HG03064 (cell line): ENCODE measurements around the gene OR4N2.
"Not testable (repeated sequence)": the region's sequence is repeated elsewhere in the genome, so short reads cannot be mapped to it uniquely, and the experiment has no call there.

ENCODE experiments used
- ATAC-seq: cut with Tn5 transposase; IDR thresholded peaks from one replicate; pipeline ENCODE4 v1.9.1; 2021; ENCODE audit warnings: low read depth; ENCODE audit not compliant: unreplicated experiment

Gene OR4N2

GRCh38 chr14:19828314-19828713, 24.7 kb downstream of the OR4N2 start:
- ATAC-seq: no peak

GRCh38 chr14:19834203-19834848, 30.8 kb downstream of the OR4N2 start:
- not testable (repeated sequence) for ATAC-seq

GRCh38 chr14:19838433-19838832, 34.9 kb downstream of the OR4N2 start:
- ATAC-seq: no peak

DNA sequence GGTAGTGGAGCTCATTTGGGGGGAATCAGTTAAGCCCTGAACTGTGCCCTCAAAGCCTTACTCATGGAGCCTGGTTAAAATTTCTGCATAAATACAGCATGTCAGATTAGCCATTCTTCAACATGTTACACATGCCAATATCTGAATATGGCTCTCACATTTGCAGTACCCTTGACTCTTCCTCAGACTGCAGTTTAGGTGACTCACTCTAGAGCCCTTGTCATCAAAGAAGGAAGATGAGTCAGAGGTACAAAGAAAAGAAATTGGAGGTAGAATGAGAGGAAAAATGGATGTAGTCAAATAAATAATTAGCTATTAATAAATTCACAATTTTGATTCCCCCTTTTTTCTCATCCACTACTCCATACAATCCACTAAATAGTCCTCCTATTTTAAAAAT, 47.8 kb downstream of the OR4N2 start:
- ATAC-seq: no peak

GRCh38 chr14:19866061-19866669, 62.6 kb downstream of the OR4N2 start:
- ATAC-seq: not testable (repeated sequence)

DNA sequence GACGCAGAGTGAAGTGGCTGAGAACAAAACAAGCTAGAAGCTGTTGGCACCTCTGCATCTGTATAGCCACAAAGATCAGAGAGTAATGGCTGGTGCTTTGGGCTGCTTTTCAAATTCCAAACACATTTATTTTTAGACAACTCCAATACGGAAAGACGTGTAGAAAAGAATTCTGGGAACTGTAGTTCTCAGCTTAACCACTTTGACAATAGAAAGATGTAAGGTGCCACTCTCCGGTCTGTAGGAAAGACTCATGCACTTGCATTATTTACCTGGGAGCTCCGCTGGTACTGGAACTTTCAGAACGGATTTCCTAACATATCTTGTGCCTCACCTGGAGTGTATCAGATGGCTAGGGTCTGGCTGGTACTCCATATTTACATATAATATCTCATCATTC, 69.6 kb downstream of the OR4N2 start:
- ATAC-seq: no peak

DNA sequence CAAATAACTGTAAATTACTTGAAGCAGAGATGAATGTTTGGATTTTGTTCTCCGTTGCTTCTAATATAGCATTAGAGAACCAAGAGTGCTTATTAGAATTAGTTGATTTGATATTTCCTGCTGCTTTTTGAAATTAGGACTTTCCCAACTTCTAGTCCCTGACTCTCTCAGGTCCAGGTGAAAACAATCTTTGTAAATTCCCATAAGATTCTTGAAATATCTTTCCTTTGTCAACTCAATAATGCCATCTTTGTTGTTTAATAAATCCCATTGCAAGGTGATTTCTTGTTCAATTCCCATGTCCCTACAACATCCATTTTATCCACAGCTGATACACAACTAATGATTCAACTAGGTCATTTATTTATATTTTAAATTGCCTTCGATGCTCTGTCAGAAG, 71.3 kb downstream of the OR4N2 start, which contains the start of gene OR4K2:
Gene OR4K2, plus strand, starts transcription at position 301 of the 400 bp plus-strand sequence. CDS start 1,126 bp downstream, outside the sequence.
- no peak for ATAC-seq

DNA sequence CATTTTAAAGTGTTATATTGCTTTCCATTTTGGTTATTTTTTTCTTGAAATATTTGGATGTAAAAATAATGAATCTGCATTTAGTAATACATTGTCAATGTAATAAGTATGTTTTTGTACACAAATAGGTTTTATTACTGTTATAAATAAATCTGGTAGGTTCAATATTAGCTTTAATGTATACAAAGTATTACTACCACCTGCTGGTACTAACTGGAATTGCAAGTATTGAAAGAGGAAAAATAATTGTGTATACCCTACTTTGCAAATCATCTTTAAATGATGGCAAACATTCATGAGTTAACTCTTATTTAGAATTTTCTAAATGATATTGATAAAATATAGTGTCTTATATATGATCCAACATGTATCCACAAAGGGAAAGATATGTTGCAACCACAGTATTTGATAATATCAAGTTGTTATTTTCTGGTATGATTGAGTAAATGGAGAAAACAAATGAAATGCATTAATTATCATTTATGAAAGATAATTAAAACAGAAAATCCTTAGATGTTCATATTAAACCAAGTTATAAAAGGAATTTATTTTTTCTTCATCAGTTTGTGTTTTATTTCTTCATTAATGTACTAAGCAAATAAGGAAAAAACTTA, 74.6 kb downstream of the OR4N2 start:
- ATAC-seq: no peak
